Heart left ventricle (tissue), 13 donors: ENCODE data around the gene GALNT10.

Experiments used
- CTCF ChIP-seq, 12 donors: fragments of 200-600 bp; sonication (generic) in 4 of 12; IDR thresholded peaks; one replicate each; pipeline versions ENCODE4 v1.5.0 to v1.8.0; 2018 to 2022; ENCODE audit warnings: antibody characterized with exemption in 12 of 12, mild to moderate bottlenecking in 5 of 12
- POLR2A ChIP-seq, 2 donors: fragments of 450-650 bp; IDR thresholded peaks; one replicate each; pipeline ENCODE4 v1.6.1; 2017; ENCODE audit warnings: antibody characterized with exemption in 2 of 2, mild to moderate bottlenecking in 2 of 2, moderate library complexity in 2 of 2
- donor health status: ischemic (EF 13 %, LVEDD 7.1; RV severe dilation, severe dysfunction).
- donor health status: DM: no; HTN: yes; CAD: no.
- donor health status: DM: no; HTN: no; CAD: no.
- donor health status: ischemic (EF 25% LVEDD 6.9; RV normal size, moderate dysfunction).
- donor health status: ischemic (EF 25% LVEDD 5.7; RV mildly dilated, moderate dysfunction).
- donor health status: ischemic (EF 35%, LVEDD 5.7; RV mildly dilated, moderate dysfunction).
- donor health status: nonischemic (EF 11% LVEDD 7.7; RV severe dilation, severe dysfunction).
- donor health status: DM: yes; HTN: yes; CAD: no.
- donor health status: PGD.
- donor health status: ischemic (EF 29% LVEDD 5.4; RV normal size, mild dysfunction).
- donor health status: nonischemic (EF 23%, LVEDD 6.1; RV moderate dilation, normal function).

- no peak for TF ChIP-seq CTCF (IDR thresholded peaks at IDR 0.05)
- no peak for TF ChIP-seq POLR2A (IDR thresholded peaks at IDR 0.05)
Observed at GRCh38 chr5:154329062-154329461, 138.5 kb downstream of the GALNT10 start.
